ENCODE measurements around the gene SLCO3A1.
A peak's percentile ranks its signal among the peaks of the same experiment; 100 is the strongest.

Gene SLCO3A1

DNA sequence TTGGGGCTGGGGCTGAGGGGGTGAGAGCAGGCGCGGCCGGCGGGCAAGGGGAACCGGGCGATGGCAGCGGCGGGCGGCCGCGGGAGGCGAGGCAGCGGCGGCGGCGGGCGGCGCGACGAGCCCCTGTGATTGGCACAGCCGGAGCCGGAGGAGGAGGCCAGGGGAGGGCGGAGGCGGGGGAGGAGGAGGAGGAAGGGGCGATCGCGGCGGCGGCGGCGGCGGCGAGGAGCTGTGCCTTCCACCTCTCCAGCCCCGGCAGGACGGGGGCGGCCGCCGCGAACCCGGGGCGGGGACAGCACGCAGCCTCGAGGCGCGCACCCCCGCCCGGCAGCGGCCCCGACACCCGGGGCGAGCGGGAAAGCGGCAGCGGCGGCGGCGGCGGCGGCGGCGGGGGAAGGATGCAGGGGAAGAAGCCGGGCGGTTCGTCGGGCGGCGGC is at the start of gene SLCO3A1:
Gene SLCO3A1, plus strand, starts transcription at position 198 of the 437 bp plus-strand sequence.
- no peak for DNase-seq (ENCODE audit: low read depth)

DNA sequence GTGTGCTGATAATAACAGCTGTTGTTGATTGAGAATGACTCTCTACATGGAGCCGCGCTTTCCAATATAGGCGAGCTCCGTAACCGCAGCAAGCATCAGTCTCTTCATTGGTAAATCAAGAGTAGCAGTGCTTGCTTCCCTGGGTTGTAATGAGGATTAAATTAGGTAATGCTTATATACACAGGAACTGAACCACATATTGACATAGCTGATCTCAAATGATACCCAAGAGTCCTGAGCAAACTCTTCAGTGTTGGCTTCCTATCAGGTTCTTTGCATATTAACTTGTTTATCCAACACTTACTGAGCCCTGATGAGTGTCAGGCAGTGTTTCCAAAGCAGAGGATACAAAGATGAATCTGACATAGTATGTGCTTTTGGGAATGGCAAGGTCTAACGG is 46.4 kb upstream of the SLCO3A1 start:
- no peak for DNase-seq (ENCODE audit: low read depth)

DNA sequence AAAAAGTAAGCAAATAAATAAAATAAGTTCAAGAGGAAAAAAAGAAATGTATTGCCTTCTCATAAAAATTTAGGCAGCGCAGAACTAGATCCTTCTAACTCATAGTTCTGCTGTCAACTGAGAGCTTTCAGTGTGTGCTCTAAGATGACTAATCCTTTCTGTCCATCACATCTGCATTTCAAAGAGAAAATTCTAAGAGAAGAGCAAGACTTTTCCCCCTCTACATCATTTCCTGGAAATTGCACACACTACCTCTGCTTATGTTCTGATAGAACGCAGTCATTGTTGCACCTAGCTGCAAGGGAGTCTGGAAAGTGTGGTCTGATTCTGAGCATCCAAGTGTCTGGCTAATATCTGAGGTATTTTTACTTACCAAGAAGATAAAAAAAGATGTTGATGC is 39.6 kb upstream of the SLCO3A1 start:
- DNase-seq (ENCODE audit: low read depth), result no peak

DNA sequence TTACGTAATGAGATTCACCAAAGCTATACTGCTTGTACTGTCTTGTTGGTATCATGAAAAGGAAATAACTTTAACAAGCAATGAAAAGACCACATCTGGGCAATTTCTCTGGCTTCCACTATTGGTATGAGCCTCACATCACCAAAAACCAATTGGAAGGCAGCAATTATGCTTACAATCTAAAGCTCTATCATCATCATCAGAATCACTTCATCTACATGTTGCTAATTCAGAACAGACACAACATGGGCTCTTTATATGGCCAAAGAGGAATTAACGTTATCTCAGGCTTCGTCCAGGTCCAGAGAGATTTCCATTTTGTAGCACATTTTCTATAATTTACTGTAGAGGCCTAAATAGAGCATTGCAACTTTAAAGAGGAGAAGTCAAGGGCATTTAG is 36.6 kb upstream of the SLCO3A1 start:
- no peak for DNase-seq (ENCODE audit: low read depth)

DNA sequence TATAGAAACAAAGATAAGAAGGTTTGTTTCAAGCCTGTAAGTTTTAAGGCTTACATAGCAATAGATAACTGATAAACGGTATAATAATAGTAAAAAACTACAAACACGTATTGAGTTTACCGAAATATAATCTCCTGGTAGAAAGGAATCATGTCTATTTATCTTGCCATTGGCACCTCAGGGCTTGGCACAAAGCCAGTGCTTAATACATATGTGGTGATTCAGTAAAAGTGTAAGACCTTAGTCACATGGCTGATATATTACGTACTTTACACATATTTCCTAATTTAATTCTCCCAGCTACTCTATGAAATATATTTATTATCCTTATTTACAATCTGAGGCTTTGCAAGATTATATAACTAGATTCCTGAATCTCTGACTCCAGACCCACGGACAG is 32.0 kb upstream of the SLCO3A1 start:
- DNase-seq (ENCODE audit: low read depth), result no peak

DNA sequence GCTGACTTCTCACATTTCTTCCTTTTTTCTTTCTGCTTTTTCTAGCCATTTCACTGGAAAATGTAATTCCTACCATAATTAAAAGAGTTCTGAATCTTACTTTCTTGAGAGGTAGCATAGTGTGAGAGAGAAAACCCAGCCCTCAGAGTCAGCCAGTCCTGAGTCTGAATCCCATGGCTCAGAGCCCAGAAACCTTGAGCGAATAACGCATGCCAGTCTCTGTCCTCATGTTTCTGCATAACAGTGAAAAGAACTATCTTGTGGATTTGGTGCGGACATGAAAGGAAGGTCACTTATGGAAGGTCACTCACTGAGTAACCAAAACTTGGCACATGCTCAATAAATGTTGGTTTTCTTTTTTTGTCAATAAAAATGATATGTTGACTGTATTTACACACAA is 29.3 kb upstream of the SLCO3A1 start:
- no peak for DNase-seq (ENCODE audit: low read depth)

DNA sequence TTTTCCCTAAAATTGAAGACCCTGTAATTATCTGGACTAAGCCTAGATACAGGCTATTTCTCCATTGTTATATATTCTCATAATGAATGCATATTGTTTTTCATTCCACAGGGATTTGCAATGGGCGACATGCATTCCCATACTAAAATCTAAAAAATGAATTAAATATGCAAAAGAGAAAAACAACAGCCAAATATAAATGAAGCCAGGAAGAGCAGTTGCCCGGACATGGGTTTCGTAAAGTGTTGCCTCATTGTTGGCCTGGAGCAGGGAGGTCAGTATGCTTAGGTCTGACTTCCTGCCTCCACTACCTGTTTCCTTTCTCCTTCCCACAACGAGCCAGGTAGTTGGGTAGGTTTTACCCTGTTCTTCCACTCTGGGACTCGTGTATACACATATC is 27.1 kb upstream of the SLCO3A1 start:
- no peak for DNase-seq (ENCODE audit: low read depth)

DNA sequence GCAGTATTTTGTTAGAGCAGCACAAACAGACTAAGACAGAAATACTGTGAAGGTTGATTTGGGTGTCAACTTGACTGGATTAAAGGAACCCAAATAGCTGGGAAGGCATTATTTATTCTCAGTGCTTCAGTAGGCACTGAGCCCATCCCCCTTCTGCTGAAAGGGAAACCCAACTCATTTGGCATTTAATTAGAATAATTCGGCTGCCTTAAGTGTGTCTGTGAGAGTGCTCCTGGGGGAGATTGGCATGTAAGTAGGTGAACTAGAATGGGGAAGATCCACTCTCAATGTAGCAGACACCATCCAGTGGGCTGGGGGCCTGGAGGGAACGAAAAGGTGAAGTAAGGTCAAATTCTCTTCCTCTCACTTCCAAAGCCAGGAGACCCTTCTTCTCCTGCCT is 20.5 kb upstream of the SLCO3A1 start:
- no peak for DNase-seq (ENCODE audit: low read depth)

DNA sequence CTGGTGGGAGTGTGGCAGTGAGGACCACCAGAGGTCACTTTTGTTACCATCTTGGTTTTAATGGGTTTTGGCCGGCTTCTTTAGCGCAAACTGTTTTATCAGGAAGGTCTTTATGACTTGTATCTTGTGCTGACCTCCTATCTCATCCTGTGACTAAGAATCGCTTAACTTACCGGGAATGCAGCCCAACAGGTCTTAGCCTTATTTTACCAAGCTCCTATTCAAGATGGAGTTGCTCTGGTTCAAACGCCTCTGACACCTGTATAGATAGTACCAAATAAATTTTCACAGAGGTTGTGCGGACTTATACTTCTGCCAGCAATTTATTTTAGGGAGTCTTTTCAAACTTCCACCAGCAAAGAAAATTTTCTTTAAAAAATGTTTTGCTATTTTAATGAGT is 13.6 kb upstream of the SLCO3A1 start:
- DNase-seq (ENCODE audit: low read depth), result no peak

DNA sequence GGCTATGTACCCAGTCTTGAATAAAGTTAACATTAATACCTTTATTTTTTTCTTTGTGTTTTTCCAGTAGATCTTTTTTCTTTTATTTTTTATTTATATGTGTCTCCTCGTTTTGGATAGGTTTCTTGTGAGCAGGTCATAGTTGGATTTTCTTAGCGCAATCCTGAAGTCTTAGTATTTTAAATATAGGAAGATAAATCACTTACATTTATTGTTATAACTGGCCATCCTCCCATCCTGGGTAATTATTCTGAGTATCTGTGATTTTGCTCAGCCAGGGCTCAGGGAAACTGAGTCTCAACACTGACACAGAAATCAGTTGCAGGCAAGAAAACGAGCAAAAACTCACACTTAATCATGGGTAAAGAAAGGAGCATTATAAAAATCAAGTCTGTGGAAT is 11.6 kb upstream of the SLCO3A1 start:
- no peak for DNase-seq (ENCODE audit: low read depth)

DNA sequence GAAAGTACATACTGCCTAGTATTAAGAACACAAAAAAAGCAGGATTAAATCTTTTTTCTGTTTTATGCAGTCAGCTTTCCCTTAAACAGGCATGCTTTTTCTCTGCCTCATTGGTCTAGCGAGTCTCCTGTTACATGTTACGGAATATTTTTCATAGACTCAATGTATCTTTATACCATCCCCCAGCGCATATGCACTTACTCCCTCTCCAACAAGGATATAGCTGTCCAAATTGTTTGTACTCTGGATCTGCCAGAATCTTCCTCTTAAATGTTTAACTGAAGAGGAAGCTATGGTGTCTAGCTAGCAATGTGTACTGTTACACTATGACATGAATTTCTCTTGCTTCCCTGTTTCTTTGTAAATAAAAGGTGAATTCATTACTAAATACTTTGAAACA is 9.2 kb upstream of the SLCO3A1 start:
- DNase-seq (ENCODE audit: low read depth), result no peak

DNA sequence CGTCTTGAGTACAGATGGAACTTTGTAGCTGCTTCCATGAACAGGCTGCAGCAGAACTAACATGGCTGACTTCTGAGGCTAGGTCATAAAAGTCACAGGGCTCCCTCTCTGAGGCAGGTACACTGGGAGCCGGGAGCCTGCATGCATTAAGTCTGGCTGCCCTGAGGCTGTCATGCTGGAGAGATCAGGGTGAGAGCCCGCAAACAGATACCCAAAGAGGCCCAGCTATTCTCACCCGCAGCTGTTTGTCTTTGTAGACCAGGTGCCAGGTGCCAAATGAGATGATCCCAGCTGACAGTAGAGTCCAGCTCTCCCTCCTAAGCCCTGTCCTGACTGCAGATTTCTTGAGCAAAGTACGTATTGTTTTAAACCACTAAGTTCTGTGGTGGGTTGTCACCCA is 8.6 kb upstream of the SLCO3A1 start:
- DNase-seq (ENCODE audit: low read depth), result no peak

DNA sequence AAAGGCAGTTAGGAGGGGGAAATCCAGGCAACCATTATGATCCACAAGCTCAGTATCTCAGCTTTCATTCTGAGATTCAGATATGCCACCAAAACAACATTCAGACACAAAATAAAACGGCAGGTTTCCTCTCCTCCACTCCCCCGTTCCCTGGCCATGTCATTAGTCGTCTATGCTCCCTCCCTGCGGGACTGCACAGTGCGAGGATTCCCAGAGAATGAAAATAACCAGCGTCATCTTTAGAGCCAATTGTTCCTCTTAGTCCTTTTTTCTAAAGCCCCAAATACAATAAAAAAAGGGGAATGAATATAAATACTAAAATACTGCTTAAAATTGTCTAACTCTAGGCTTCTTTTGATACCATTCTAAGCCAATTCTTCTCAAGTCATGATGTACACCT is 7.8 kb upstream of the SLCO3A1 start:
- no peak for DNase-seq (ENCODE audit: low read depth)

DNA sequence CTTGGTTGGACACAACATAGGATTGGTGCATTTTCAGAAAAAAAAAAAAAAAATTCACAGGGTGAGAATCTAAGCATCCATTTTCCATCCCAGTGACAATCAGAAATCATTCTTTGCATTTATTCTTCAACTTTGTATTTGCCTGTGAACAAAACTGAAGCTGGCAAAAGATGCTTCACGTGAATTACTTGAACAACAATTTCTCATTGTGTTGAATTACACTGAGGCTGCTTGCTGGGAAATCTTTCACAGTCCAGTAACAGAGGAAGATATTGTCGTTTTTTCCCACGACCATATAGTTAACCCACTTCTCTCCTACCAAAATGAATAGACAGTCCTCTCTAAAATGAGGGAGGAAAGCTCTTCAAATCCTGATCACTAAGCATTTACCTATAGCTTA is 4.3 kb upstream of the SLCO3A1 start:
- DNase-seq (ENCODE audit: low read depth), result no peak

DNA sequence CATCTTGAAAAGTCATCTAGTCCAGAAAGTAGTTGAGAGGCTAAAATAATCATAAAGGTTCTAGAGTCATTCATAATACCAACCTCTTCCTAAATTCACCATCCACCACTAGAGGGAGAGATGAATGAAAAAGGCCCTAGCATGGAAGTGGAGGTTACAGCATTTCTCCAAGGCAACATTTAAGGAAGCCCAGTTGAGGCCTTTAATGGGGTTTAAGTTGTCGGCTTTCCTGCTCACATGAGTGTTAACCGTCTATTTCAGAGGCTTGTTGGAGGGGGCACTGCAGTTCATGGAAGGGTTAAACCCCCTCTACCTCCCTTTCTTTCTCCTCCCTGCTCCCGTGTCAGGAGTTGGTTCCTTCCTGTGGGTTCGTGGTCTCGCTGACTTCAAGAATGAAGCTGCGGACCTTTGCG is 3.8 kb upstream of the SLCO3A1 start:
- DNase-seq (ENCODE audit: low read depth), result no peak

DNA sequence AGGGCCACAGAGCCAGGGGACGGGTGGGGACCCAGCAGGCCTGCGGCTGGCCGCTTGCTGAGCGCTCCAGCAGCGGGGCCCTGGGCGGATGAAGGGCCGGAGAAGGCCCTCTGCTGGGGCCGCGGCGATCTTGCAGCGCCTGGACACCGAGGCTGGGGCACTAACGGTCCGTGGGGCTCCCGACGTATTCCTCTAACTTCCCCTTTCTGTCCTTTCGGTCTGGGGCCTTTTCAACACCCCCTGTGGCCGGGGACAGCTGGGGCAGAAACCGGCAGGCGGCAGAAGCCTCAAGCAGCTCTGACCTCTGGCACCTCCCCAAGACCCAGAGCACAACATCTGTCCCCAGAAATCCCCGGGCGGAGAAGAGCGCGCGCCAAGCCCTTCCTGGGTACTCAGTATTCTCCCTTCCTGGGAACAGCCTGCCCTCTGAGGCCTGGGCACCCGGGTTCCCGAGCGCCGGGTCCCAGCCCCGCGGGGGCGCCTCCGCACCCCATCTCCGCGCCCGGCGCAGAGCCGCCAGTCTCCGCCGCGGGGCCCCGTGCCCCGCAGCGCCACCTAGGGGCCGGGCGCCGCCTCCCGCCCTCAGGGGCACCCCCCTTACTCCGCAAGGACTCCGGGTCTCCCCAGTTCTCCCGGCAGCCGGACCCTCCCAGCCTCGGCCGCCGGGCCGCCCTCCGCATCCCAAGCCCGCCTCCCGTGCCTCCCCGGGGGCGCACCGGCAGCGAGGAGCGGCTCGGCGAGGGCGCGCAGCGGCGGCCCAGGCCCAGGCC is 582 bp upstream of the SLCO3A1 start:
- peak; percentile 62 for DNase-seq (ENCODE audit: low read depth)

DNA sequence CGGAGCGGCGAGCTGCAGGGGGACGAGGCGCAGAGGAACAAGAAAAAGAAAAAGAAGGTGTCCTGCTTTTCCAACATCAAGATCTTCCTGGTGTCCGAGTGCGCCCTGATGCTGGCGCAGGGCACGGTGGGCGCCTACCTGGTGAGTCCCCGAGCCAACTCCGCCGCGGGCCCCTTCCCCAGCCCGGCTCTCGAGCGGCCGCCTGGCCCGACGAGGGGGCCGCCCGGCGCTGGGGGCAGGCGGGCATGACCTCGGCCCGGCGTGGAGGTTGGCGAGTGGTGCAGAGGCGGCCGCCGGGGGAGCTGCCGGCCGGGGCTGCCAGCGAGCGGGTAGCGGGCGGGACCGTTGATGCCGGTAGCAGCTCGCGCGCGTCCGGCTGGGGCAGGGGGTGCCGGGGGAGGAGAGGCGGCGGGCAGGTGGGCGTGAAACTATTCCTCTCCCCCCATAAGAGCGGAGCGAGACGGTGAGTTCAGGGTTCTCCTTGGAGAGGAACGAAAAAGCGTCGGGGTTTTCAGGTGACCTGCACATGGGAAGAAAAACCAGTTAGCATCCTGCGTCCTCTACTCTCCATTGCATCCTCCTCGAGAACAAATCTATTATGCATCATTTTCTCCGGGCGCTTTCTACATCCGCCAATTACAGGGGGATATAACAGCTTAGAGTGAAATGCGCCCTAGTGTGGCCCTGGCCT is 585 bp downstream of the SLCO3A1 start:
- no peak for DNase-seq (ENCODE audit: low read depth)

DNA sequence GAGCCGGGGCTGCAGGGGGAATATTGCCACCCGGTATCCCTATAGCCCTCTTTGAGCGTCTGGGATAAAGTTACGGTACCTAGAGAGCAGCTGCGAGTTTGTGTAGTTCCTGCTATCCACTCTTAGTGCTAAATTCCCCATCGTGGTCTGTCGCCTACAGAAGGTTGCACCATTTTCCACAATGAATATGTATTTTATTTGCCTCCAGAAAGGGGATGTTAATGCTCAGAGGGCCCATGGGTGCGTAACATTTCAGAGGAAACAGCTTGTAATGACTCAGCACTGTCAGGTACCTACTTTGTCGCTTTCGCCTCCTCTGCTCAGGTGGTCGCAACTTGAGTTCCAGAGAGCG is 1.1 kb downstream of the SLCO3A1 start:
- DNase-seq (ENCODE audit: low read depth), result no peak

DNA sequence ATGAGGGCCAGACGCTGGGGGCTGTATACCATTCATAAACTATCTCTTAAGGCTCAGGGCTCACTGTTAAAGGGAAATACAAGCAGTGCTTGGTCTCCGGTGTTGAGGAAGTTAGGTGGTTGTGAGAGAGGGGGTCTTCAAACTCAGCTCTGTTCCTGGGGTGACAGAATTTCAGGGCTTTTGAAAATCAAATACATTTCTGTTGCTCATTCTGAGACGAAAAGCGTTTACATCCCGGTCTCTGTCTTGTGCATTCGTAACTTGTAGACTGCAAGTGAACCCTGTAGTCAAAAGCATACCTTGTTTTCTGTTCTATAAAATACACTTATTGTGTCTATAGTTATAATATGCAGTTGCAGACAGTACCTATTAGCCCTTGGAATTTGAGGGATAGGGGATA is 1.7 kb downstream of the SLCO3A1 start:
- DNase-seq (ENCODE audit: low read depth), result no peak

DNA sequence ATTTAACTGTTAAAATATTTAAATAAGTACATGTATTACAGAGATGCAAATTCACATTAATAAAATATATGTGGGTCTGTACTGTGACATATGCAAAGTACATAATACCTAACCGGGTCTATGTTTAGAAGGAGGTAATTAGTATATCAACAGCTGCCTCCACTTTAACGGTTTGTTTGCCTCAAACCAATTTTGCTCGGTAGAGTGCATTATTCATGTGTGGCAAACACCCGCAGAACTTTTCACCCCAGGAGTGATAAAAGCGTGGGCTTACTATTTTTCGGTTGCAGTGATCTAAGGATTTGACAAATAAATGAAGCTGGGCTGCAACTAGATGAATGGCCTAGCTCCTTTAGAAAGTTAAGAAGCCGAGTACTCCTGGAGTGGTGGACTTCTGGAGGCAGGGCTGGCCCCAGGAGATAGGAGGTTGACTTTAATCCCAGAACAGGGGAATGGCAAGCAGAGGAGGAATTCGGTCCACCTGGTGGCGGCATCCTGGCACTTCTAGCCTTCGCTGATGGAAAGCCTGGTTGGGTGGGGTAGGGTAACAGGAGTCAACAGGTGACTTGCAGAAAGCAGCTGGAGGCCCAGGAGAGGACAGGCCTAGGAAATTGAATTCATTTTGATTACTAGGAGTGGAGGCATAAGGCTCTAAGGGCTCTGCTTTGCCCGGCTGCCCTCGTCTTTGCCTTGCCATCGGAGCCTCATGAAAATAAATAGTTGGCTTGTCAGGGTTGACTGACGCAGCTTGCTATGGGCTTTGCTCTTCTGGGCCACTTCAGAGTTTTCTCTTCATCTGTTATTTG is 2.4 kb downstream of the SLCO3A1 start:
- no peak for DNase-seq (ENCODE audit: low read depth)

DNA sequence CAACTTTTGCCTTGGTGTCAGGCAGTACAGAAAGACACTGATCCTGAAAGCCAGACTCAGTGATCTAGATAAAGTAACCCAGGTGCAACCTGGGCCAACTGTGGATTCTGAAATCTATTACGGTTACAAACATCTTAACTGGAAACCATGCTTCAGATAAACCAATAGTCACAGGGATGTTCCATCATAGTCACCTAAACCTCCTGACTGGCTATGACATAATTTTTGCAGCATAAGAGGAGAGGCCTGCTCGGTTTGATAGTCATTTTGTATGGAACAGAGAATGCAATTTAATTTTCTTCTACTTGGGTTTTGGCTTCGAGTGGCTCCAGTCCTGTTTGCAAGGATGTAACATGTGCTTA is 3.7 kb downstream of the SLCO3A1 start:
- DNase-seq (ENCODE audit: low read depth), result no peak

DNA sequence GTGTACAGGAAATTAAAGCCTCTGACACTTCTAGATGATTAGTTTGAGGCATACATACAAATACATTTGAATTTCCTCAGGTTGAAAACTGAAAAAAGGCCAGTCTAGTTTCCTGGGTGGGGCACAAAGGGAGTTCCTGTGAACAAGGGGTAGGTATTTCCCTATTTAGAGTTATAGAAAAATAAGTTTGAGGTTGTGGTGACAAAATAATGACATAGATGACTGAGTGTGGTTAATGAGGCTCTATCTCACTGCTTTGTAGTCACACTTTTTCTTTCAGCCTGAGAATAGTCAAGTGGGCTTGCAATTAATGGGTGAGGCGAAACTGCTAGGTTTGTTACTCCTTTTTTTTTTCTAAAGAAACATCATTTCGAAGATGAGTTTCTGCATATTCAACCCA is 4.3 kb downstream of the SLCO3A1 start:
- no peak for DNase-seq (ENCODE audit: low read depth)

DNA sequence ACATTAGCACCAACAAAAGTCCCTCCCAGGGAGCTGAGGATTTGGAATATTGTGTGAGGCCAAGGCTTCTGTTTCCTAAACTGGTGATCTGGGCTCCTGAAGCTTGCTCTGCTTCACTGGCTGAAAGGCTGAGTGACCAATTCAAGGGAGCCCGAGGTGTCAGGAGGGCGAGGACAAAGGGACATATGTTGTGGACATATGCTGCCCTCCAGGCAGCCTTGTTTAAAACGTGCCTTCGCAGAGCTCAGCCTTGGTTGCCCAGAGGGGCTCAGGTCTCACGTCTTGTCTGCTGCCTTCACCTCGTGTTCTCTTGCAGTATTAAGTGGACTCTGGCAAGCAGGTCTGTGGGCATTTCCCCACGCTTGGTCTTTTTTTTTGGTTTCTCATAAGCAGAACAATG is 7.0 kb downstream of the SLCO3A1 start:
- no peak for DNase-seq (ENCODE audit: low read depth)
